ENCODE results near the gene SUCLG2. TPM values are rescaled to one million over a fixed set of nuclear protein-coding genes. Genes with fewer than 3 reads are reported as not detected.

Gene SUCLG2
- total RNA-seq, 1 experiment from 2014 or later = 39.6 TPM

- no peak for DNase-seq
- Histone ChIP-seq H3K36me3 (no peaks in the 10 kb centered on the region), H3K9me3 (no peaks in the 10 kb centered on the region), H3K4me3 (no peak overlapping the region; the same call in 1 of the 2 replicates), H3K27me3 (no peaks in the 10 kb centered on the region)
These were observed 1.1 kb upstream of the SUCLG2 start for GRCh38 chr3:67655364-67656121.

GRCh38 chr3:67654844-67655177, 399 bp upstream of the SUCLG2 start:
- Histone ChIP-seq H3K27me3 (no peaks in the 10 kb centered on the region), H3K9me3 (no peaks in the 10 kb centered on the region), H3K4me3 (peak overlapping the region; percentile 71), H3K36me3 (no peaks in the 10 kb centered on the region)
- no peak for DNase-seq

GRCh38 chr3:67653425-67654098, 850 bp downstream of the SUCLG2 start:
- H3K9me3 ChIP-seq = no peaks in the 10 kb centered on the region
- no peaks in the 10 kb centered on the region for H3K36me3 ChIP-seq
- H3K27me3 ChIP-seq = no peaks in the 10 kb centered on the region
- peak overlapping the region; percentile 71 for H3K4me3 ChIP-seq
- no peak for DNase-seq

GRCh38 chr3:67650084-67650483, 4.3 kb downstream of the SUCLG2 start:
- no peak for DNase-seq
- H3K36me3 ChIP-seq = no peaks in the 10 kb centered on the region; the same call in 1 of the 2 replicates
- H3K4me3 ChIP-seq = no peak overlapping the region
- H3K27me3 ChIP-seq = no peaks in the 10 kb centered on the region
- no peaks in the 10 kb centered on the region for H3K9me3 ChIP-seq

- DNase-seq = no peak
- H3K27me3 ChIP-seq = no peaks in the 10 kb centered on the region
- H3K36me3 ChIP-seq = no peaks in the 10 kb centered on the region; the same call in 1 of the 2 replicates
- no peaks in the 10 kb centered on the region for H3K9me3 ChIP-seq
- no peak overlapping the region for H3K4me3 ChIP-seq
These were observed 4.7 kb downstream of the SUCLG2 start for GRCh38 chr3:67649681-67650080.

- Histone ChIP-seq H3K36me3 (no peaks in the 10 kb centered on the region; the same call in 1 of the 2 replicates), H3K27me3 (no peaks in the 10 kb centered on the region), H3K9me3 (no peaks in the 10 kb centered on the region), H3K4me3 (no peak overlapping the region)
- DNase-seq = no peak
These were observed 5.7 kb downstream of the SUCLG2 start for GRCh38 chr3:67648701-67649100.

GRCh38 chr3:67648229-67648628, 6.2 kb downstream of the SUCLG2 start:
- Histone ChIP-seq H3K36me3 (no peaks in the 10 kb centered on the region; the same call in 1 of the 2 replicates), H3K27me3 (no peaks in the 10 kb centered on the region), H3K4me3 (no peak overlapping the region), H3K9me3 (no peaks in the 10 kb centered on the region)
- no peak for DNase-seq

- Histone ChIP-seq H3K4me3 (no peak overlapping the region), H3K27me3 (no peaks in the 10 kb centered on the region), H3K9me3 (no peaks in the 10 kb centered on the region), H3K36me3 (no peaks in the 10 kb centered on the region; the same call in 1 of the 2 replicates)
- peak; percentile 84 for DNase-seq
These were observed 7.0 kb downstream of the SUCLG2 start for GRCh38 chr3:67647390-67647878.

GRCh38 chr3:67646586-67647234, 7.7 kb downstream of the SUCLG2 start:
- Histone ChIP-seq H3K4me3 (no peak overlapping the region), H3K27me3 (no peaks in the 10 kb centered on the region), H3K36me3 (no peaks in the 10 kb centered on the region; the same call in 1 of the 2 replicates), H3K9me3 (no peaks in the 10 kb centered on the region)
- peak; percentile 33 for DNase-seq

- no peak for DNase-seq
- no peak overlapping the region for H3K4me3 ChIP-seq
- H3K36me3 ChIP-seq = no peaks in the 10 kb centered on the region; the same call in 1 of the 2 replicates
- no peaks in the 10 kb centered on the region for H3K9me3 ChIP-seq
- no peaks in the 10 kb centered on the region for H3K27me3 ChIP-seq
These were observed 9.6 kb downstream of the SUCLG2 start for GRCh38 chr3:67644827-67645226.

- DNase-seq = no peak
- H3K27me3 ChIP-seq = no peaks in the 10 kb centered on the region
- H3K4me3 ChIP-seq = no peak overlapping the region
- no peaks in the 10 kb centered on the region; the same call in 1 of the 2 replicates for H3K36me3 ChIP-seq
- no peaks in the 10 kb centered on the region for H3K9me3 ChIP-seq
These were observed 11.7 kb downstream of the SUCLG2 start for GRCh38 chr3:67642734-67643133.

GRCh38 chr3:67642190-67642589, 12.2 kb downstream of the SUCLG2 start:
- Histone ChIP-seq H3K9me3 (no peaks in the 10 kb centered on the region), H3K27me3 (no peaks in the 10 kb centered on the region), H3K36me3 (no peaks in the 10 kb centered on the region; the same call in 1 of the 2 replicates), H3K4me3 (no peak overlapping the region)
- no peak for DNase-seq

- no peak for DNase-seq
- no peaks in the 10 kb centered on the region for H3K9me3 ChIP-seq
- H3K27me3 ChIP-seq = no peaks in the 10 kb centered on the region
- H3K4me3 ChIP-seq = no peak overlapping the region
- no peaks in the 10 kb centered on the region; the same call in 1 of the 2 replicates for H3K36me3 ChIP-seq
These were observed 13.0 kb downstream of the SUCLG2 start for GRCh38 chr3:67641451-67641850.

- Histone ChIP-seq H3K4me3 (no peak overlapping the region), H3K36me3 (no peaks in the 10 kb centered on the region; the same call in 1 of the 2 replicates), H3K27me3 (no peaks in the 10 kb centered on the region), H3K9me3 (no peaks in the 10 kb centered on the region)
- DNase-seq = no peak
These were observed 14.3 kb downstream of the SUCLG2 start for GRCh38 chr3:67640023-67640660.

- DNase-seq = no peak
- H3K36me3 ChIP-seq = no peaks in the 10 kb centered on the region; the same call in none of the 2 replicates
- no peaks in the 10 kb centered on the region for H3K9me3 ChIP-seq
- H3K4me3 ChIP-seq = no peak overlapping the region
- no peaks in the 10 kb centered on the region for H3K27me3 ChIP-seq
These were observed 17.0 kb downstream of the SUCLG2 start for GRCh38 chr3:67637255-67637900.

GRCh38 chr3:67635806-67636205, 18.6 kb downstream of the SUCLG2 start:
- DNase-seq = no peak
- no peaks in the 10 kb centered on the region; the same call in none of the 2 replicates for H3K36me3 ChIP-seq
- no peaks in the 10 kb centered on the region for H3K9me3 ChIP-seq
- H3K27me3 ChIP-seq = no peaks in the 10 kb centered on the region
- H3K4me3 ChIP-seq = no peak overlapping the region

Measured in MG63 (cell line).